Ureter (tissue), 1 donor: Measurements from ENCODE around the gene MGMT. TPM values are rescaled to one million over a fixed set of nuclear protein-coding genes. Genes with fewer than 3 reads are reported as not detected.

Experiments used
- DNase-seq: peaks from one replicate; pipeline ENCODE4 v3.0.0-alpha.2; 2020; ENCODE audit warnings: low spot score
- total RNA-seq: library from RNA; stranded (reverse); gene quantifications from one replicate; pipeline ENCODE4 v1.2.4, GENCODE V29; 2023
- donor health status: DM: yes; HTN: yes; CAD: no.

MGMT gene
- total RNA-seq, 1 donor from 2014 or later = 38.6 TPM

DNA sequence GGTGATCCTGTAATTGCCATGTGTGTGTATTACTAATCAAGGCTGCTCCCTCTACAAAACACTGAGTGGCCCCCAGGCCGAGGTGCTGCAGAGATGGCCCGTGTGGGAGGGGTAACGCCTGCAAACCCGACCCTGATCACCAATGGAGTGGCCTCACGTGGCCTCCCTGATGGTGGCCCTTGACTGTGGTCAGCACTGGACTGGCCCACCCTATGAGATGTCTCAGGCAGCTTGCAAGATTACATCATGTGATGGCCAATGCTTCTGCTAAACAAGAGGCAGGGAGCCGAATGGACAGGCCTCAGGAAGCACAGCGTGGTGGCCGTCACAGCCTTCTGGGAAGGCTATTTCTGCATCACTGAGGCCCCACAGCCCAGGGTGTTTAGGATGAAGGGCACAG, 186.4 kb downstream of the MGMT start:
- DNase-seq = no peak

DNA sequence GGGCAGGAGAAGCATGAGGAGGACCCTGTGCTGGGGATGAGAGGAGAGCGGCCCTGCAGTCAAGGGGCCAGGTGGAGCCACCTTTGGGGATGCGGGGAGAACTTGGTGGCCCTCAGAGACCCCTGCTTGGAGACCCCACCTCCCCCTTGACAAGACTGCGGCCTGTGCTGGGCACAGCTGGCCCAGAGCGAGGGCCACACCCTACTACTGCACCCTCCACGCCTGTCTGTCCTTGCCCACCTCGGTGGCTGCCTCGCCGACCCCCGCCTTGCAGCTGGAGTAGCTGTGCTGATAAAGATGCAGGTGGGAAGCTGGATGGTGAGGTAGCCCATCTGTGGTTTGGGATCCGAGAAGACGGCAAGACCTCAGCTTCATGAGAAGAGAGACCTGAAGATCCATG, 186.8 kb downstream of the MGMT start:
- DNase-seq = no peak

GRCh38 chr10:129654461-129654860, 187.4 kb downstream of the MGMT start:
- no peak for DNase-seq

DNA sequence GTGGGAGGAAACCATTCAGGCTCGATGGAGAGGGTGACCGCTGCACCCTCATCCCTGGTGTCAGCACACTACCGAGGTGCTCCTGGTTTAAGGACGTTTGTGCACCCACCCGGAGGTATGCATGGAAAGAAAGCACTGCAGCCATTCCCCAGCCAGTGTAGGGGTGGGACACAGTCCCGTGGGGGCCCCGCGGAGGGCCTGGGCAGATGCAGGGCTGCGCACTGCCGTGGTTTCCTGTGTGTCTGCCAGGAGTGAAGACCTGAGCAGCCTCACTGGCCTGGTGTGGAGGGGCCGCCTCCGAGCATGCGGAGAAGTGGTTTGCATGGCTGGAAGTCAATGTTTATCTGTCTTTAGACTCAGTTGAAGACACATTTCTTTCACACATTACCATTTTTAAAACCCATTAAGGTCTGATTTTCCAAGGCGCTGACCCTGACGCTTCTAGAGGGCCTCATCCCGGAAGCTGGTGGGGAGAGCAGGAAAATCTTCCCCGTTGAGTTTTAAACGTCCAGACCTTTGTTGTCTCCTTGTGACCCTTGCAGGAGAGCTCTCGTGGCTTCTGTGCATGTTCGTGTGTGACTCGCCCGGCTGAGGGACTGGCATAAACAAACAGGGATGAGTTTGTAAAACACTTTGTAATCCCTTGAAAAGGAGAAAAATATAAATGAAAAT, 188.1 kb downstream of the MGMT start:
- no peak for DNase-seq

- DNase-seq = no peak
Observed at GRCh38 chr10:129655679-129656031, 188.6 kb downstream of the MGMT start.

GRCh38 chr10:129656642-129657041, 189.6 kb downstream of the MGMT start:
- no peak for DNase-seq

DNA sequence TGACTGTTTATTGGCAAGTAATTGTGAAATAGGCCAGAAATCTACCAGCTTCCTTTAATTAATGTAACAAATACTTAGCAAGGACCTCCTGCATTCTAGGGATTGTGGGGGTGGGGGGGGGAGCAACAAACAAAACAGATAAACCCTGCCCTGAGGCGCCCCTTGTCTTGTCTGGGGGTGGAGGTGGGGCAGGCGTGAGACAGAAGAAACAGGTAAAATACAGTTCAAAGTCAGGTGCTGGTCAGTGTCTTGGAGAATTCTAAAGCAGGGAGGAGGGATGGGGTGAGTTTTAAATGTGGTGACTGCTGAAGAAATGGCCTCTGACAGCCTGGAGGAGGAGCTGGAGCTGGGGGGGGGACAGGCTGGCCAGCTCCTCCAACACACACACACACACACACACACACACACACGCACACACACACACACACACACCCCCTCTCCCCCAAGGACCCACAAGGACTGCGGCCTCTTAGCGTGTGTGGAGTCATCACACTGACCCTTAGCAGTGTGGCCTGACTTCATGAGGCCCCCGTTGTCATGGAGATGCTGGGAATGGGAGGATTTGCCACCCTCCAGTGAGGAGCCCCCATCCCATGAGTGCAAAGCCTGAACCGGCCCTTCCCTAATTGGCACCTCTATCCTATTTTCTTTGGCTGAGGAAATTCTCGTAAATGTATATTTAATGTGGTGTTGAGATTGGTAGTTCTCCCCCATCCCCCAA, 190.4 kb downstream of the MGMT start:
- no peak for DNase-seq

DNA sequence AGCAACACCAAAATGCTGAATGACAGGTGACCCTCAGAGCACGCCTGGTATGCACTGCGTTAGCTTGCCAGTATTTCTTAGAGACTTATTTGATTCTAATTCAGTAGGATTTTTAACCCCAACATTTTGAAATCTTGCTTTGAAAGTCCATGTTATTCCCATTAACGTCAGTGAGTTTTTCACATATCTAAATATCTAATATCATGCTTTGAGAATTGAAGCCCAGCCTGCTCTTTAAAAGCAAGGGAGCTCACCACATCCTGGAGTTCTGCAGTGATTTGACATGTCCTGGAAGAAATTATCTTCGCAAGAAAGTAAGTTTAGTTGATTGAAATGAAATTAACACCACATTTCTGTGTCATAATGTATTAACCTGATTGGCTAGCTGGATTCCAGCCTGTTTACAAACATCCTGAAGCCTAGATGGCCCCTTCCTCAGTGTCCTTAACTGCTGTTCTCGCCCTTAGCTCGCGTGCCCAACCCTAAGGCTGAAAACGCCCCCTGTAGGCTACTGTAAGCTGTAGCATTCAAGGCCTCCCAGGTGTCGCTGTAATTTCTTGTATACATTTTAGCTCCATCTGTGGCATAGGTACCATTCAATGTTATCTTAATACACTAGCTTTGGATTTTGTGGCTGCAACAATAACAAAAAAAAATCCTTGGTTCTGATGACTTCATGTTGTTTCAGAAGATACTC, 191.5 kb downstream of the MGMT start:
- DNase-seq = no peak

- DNase-seq = no peak
Observed at GRCh38 chr10:129659508-129660268, 192.6 kb downstream of the MGMT start.

DNA sequence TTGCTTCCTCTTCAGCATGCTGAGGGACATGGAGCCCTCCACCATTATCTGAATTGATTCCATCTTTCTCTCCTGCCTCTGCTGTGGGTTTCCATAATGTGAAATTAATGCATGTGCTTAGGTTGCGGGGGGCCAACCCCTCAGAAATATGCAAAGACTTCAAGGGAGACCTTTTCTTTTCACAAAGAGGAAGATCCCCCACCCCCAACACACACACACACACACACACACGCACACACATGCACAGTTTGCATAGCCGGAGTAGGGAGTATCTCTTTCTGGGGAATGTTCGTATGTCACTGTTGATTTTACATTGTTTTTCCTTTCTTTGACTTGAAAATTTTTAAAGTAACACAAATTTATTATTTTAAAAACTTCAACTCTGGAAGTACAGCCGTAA, 193.5 kb downstream of the MGMT start:
- no peak for DNase-seq

- DNase-seq = no peak
Observed at GRCh38 chr10:129662426-129662825, 195.4 kb downstream of the MGMT start.

DNA sequence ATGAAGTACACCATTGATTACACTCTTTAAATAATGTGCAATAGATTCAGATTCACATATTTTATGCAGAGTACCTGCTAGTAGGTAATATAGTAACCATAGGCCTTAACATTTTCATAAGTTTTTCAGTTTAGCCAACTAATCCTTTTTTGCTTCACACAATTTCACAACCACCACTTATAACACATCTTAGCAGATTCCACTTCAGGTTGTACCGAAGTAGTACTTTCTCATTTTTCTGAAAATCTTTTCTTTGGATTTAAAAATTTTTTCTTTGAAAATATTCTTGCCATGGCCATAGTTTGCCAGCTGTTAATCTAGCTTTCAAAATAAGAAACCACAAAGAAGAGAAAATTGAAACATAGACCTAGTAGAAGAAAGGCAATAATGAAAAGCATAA, 203.1 kb downstream of the MGMT start:
- no peak for DNase-seq

GRCh38 chr10:129673292-129673691, 206.3 kb downstream of the MGMT start:
- DNase-seq = no peak

- no peak for DNase-seq
Observed at GRCh38 chr10:129675027-129675769, 208.2 kb downstream of the MGMT start.

DNA sequence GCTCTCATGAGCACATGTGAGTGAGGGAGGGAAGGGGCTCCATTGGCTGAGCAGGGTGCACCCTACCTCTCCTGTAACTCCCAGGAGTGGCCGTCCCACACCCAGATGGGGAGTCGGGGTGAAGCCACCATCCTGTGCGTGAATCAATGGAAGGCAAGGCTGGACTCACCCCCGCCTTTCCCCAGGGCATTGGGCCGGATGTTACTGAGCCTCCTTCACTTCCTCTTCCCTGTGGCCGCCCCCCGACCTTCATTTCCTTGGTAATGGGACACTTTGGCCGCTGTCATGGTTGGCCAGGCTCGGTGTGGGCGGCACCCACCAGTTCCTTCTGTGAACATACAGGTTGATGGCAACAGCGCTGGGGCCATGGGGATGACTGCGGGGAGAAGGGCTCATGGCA, 209.0 kb downstream of the MGMT start:
- no peak for DNase-seq

DNA sequence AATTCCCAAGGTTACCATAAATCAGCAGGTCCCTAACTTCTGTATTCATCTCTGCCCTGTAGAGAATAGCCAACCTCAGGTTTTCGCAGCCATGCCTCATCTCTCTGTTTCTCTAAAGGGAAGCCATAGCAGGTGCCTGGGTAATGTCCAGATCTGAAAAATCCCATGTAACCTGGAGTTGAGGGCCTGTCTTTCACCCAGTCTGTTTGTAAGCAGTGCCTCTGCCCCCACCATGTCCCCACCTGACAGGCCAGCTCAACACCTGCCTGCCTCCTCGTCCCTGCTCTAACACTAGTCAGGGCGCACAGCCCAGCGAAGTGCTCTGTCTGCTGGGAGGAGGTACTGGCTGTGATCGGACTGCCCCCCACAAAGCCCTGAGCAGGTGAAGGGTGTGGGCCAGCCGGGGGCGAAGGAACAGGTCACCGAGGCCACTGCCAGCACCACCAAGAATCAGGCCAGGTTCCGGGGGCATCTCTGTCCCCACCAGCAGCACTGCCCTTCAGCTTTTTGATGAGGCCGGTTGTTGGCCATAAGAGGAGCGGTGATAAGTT, 210.4 kb downstream of the MGMT start:
- DNase-seq = no peak

DNA sequence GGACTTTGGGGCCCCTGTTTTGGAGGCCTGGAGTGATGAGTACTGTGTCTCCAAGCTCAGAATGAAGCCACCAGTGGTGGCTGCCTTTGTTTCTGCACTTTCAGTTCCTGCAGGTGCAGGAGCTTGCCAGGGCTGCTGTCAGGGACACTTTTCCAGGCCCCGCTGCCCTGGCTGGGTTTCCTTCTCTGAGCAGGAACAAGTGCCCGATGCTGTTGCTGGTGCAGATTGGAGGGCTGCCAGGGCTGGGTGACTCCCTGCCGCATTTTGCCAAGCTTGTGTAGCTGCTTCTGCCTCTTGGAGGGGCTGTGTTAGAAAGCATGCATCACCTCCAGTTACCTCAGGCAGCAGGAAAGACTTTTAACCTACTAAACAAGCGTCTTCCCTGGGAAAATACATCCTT, 211.1 kb downstream of the MGMT start:
- no peak for DNase-seq

DNA sequence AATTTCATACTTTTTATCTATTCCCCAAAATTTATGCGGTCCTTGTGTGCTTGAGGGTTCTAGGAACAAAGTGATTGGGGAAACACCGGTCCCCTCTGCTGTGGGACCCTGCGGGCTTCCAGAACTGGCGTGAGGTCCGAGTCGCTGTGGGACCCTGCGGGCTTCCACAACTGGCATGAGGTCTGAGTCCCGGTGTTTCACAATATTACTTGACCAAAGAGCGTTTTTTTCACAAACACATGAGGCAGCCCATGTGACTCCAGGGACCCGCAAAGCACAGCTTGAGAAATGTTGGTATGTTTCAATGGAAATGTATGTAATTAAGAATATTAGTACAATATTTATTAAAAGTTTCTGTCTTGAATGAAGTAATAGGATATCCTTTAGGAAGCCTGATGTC, 212.2 kb downstream of the MGMT start:
- no peak for DNase-seq

DNA sequence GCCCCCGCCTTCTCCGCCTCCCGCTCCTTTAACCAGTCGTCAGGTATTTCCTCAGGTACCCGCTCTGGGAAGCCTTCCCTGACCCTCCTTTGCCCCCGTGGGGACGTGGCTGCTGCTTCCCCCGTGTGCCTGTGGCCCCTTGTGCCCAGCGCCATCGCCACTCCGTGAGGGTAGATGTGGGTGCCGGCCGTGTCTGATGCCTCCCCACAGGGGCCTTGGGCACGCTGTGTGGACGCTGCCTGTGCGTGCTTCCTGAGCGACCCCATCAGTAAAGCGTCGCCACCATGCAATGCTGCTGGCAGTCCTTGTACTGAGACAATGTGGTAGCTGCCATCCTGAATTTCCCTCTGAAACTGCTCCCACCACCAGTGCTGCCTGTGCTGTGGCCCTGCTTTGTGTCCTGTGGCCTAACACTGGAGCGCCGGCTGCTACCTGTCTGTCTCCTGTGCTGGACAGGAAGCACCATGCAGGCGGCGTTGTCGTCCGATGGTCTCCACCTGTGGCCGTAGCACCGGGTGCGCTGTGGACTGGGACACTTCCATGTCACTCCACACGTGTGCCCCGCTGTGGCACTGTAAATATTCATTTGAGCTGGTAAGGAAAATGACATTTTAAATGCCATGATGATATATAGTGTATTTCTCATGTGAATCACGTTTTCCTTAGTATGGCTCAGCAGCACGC, 213.8 kb downstream of the MGMT start:
- DNase-seq = no peak

- DNase-seq = no peak
Observed at GRCh38 chr10:129681856-129682255, 214.8 kb downstream of the MGMT start.

GRCh38 chr10:129683519-129683918, 216.5 kb downstream of the MGMT start:
- DNase-seq = no peak
